ENCODE results near the gene AMBRA1.

DNA sequence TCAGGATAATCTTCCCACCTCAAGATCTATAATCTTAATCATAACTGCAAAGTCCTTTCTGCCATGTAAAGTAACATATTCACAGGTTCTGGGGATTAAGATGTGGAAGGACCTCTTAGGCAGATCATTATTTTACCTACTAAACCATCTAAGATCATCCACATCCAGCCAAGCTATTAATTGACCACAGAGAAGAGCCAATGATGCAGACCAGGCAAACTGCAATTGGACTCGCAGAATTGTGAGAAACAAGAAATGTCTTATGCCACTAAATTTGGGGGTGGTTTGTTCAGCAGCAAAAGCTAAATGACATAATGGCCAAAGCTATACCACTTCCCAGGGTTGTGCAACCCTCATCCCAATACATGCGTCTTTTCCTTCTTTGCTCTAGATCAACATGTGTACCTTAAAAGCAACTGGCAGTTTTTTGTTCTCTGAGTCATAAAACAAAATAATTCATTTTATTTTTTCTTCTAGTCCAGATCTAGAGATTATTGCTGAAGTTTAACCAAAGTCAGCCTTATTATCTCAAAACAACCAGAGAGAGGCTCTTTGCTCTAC is 113.6 kb downstream of the AMBRA1 start:
- TF ChIP-seq, protein P1, sequence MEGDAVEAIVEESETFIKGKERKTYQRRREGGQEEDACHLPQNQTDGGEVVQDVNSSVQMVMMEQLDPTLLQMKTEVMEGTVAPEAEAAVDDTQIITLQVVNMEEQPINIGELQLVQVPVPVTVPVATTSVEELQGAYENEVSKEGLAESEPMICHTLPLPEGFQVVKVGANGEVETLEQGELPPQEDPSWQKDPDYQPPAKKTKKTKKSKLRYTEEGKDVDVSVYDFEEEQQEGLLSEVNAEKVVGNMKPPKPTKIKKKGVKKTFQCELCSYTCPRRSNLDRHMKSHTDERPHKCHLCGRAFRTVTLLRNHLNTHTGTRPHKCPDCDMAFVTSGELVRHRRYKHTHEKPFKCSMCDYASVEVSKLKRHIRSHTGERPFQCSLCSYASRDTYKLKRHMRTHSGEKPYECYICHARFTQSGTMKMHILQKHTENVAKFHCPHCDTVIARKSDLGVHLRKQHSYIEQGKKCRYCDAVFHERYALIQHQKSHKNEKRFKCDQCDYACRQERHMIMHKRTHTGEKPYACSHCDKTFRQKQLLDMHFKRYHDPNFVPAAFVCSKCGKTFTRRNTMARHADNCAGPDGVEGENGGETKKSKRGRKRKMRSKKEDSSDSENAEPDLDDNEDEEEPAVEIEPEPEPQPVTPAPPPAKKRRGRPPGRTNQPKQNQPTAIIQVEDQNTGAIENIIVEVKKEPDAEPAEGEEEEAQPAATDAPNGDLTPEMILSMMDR (IDR thresholded peaks at IDR 0.05) = no peak
- no peak for TF ChIP-seq POLR2A (IDR thresholded peaks at IDR 0.05)
